HG03460 (cell line): Measurements from ENCODE around the gene CHMP2A.

Experiments used
- ATAC-seq: cut with Tn5 transposase; IDR thresholded peaks from one replicate; pipeline ENCODE4 v1.9.1; 2021; ENCODE audit not compliant: unreplicated experiment

The CHMP2A gene

DNA sequence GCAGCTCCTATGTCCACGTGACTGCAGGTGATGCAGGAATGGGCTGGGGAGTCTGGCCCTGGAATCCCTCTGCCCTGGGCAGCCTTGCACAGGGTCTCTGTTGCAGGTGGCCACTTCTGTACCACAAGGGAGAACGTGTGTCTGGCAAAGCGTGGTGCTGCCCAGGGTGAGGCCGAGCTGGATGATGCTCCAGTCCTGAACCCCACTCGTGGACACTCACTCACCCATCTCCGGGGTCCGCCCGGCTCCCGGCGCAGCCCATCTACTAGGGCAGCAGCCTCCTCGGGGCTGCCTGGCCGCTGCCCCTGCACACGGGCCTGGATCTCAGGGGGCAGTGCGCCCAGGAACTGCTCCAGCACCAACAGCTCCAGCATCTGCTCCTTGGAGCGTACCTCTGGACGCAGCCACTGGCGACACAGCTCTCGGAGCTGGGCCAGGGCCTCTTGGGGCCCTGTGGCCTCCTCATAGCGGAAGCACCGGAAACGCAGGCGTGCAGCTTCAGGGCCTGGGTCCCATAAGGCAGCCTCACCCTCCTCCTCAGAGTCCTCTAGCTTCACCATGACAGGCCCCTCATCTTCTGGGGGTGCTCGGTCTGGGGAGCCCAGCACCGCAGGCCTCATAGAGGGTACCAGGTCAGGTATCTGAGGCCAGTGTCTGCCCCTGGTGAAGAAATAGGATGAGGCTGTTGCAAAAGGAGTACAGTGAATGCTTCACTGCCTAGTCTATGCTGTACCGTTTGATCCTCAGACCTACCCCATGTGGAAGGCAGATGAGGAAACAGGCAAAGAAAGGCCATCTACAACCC, 16.1 kb upstream of the CHMP2A start:
- ATAC-seq: no peak

DNA sequence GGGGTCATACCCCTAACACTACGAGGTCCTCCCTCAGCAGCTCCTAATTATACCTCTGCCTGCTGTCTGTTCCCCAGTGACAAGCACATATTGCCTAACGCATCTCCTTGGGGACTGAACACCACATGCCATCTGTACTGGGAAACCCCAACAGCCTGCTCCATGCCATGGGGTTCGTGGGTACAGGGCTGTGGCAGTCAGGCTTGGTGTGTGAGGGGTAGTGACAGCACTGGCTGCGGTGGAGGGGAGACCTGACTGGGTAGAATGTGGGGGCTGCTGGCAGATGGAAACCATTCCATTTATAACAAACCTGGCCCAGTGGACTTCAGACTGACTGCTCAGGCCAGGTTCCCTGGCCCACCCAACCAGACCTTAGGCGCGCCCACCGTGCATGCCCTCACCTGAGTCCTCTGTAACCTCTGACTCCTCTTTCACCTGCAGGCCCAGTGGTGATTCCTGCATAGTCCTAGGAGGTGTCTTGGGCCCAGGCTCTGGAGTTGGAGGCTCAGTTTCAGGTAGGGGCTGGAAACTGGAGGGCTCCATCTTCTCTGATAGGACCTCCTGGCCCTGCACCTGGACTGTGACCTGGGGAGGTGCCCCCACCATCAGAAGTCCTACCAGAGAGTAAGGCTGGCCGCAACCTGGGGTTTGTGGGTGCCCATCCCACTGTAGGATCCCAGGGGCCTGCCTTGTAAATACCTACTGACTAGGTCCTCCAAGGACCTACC, 15.2 kb upstream of the CHMP2A start:
- ATAC-seq: no peak

DNA sequence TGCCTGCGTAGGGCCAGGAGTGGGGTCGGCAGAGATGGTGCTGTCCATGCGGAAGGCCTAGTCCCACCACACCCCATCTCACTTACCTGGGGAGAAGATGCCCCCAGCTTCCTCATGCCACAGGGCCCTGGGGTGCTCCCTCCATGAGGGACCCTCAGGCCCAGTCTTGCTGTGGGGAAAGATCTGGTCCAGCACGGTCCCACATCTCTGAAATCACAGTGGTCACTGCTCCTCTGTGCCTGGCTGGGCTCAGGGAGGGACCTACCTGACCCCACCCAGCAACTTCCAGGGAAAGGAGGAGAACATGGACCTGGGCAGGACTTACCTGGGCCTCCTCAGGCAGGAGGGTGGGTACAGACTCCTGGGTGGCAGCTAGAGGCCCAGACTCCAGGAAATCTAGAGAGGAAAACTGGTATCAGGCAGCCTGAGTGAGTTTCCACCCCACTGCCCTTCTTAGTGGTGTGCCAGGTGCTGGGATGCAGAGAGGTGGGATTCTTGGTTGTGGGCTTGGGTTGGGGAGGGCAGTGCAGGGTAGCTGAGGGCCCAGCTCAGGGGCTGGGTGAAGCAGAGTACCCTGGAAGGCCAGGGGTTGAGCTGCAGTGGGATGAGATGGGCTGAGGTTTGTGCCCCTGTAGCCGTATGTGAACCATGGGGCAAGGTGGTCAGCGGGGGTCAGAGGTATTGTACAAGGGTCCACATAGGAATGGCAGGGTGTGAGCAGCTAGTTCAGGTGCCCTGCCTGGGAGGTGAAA, 14.5 kb upstream of the CHMP2A start:
- ATAC-seq: no peak

DNA sequence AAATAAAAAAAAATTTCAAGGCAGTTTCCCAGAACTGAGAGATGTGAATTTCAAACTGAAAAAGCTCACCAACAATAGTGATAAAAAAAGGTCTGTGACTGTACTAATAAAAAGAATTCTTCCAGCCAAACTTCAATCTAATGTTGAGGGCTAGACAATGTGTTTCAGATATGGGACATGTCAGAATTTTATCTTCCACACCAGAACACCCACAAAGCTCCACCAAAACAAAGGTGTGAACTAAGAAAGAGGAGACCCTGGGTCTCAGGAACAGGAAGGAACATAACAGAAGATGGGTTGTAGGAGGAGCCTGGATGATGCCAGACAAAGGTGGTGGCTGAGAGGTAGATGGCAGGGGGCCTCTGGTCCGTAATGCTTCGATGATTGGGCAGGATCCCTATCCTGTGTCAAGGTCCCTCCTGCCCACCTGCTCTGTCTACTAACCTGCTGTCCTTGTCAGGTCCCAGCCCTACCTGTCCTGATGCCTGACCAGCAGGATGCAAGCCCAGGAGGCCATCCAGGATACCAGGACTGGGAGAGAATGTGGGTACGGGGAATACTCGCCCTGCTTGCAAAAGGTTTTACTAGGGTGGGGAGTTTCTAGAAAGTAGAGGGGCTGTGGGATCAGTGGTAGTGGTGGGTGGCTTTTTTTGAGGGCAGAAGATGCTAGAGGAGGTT, 13.7 kb upstream of the CHMP2A start:
- no peak for ATAC-seq

DNA sequence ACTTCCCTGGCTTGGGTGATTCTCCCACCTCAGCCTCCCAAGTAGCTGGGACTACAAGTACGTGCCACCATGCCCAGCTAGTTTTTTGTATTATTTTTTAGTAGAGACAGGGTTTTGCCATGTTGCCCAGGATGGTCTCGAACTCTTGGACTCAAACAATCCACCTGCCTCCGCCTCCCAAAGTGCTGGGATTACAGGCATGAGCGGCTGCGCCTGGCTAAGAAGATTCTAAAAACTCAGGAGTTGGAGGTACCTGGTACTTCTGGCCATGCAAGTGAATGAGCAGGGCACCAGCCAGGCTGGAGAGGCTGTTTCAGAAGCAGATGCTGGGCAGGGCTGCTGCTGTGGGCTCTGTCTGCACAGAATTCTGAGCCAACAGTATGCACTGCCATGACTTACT, 12.1 kb upstream of the CHMP2A start:
- no peak for ATAC-seq

DNA sequence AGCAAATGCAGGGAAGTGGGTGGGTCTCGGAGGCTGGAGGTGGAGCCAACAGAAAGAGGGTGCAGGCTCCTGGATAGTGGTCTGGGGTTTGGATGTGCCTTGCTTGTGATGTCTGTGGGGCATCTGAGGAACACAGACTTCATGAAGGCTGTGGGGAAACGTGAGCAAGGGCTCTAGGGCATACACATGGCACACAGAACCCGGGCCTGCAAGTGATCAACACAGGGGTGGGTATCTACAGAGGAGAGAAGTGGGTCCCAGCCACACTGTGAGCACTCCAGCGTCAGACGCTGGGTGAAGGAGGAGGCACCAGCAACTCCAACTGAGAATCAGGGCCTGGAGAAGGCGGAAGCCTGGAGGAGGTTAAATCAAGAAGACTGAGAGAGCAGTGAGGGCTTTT, 8.9 kb upstream of the CHMP2A start:
- ATAC-seq: no peak

DNA sequence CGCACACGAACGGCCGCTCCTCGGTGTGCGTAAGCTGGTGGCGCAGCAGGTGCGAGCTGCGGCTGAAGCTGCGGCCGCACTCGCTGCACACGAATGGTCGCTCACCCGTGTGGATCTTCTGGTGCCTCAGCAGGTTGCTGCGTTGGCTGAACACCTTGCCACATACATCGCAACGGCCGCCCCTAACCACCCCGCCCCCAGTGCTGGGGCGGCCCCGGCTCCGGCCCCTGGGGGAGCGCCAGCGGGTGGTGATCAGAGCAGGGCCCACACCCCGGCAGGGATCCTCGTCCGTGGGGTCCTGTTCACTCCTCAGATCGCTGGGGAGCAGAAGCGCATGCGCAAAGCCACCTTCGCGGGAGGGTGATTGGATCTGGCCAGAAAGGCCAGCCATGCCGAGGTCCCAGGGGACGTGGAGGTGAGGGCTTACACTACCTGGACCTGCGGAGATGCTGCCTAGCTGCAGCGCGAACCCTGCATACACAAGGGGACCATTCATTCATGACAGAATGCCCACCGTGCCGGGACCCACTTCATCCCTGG, 8.2 kb upstream of the CHMP2A start:
- ATAC-seq: no peak

DNA sequence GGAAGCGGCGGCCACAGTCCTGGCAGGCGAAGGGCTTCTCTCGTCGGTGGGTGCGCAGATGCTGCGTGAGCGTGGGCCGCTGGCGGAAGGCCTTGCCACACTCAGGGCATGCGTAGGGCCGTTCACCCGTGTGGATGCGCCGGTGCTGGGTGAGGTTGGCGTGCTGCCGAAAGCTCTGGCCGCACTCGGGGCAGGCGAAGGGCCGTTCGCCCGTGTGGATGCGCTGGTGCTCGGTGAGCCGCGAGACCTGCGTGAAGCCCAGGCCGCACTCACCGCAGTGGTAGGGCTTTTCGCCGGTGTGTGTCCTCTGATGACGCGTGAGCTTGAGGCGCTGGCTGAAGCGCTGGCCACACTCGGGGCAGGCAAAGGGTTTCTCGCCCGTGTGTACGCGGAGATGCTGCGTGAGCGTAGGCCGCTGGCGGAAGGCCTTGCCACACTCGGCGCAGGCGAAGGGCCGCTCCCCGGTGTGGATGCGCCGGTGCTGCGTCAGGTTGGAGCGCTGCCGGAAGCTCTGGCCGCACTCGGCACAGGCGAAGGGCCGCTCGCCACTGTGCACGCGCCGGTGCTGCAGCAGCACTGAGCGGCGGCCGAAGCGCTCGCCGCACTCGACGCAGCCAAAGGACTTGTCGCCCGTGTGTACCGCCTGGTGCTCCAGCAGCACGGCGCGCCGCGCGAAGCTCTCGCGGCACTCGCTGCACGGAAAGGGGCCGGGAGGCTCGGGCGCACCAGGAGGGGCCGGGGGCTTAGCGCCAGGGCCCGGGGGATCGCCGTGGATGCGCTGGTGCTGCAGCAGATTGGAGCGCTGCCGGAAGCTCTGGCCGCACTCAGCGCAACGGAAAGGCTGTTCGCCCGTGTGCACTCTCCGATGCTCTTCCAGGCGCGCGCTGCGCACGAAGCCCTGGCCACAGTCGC, 7.5 kb upstream of the CHMP2A start:
- ATAC-seq: no peak

DNA sequence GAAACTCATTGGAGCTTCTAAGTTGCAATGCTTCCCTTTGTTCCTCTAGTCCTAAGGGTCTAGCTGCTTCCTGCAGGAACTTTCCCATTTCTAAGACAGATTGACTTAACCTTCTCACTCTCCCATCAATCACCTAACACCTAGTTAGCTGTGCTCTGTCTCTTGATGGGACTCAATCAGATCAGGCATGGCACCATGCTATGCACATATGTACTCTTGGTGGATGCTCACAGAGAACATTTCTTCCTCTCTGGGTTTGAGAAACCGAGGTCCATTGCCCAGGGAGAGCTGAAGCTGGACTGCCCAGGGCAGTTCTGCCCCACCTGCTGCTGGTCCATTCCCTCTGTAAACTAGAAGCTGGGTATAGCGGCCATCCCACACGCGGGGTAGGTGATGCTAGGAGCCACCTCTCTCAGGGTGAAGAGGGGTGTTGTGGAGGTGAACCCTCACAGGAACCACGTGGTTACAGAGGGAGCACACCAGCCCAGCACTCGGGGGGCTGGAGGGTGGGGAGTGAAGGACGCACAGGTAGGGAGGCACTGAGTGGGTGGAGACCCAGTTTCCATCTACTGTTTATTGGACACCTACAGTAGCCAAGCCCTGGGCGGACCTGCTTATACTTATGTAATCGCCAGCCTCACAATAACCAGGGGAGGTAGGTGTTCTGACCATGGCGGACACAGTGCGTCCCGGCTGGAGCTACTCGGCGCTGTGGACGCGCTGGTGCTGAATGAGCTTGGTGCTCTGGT, 6.6 kb upstream of the CHMP2A start:
- no peak for ATAC-seq

DNA sequence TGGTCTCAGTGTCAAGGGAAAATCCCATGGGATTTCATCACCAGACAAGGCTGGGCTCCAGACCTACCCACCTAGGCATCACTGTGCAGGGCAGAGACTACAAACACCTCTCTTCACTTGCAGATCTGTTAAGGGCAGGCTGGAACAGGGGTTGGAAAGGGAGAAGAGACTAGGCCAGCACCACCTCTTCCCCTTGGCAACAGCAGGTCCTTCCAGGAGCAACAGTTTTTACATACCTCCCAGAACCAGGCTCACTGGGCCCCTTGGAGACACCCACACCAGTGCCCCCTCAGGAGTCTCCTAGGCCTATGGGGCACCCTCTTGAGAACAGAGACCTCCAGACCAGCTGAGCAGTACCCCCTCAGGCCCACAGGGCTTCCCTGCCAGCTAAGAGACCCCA, 6.0 kb upstream of the CHMP2A start:
- ATAC-seq: no peak

DNA sequence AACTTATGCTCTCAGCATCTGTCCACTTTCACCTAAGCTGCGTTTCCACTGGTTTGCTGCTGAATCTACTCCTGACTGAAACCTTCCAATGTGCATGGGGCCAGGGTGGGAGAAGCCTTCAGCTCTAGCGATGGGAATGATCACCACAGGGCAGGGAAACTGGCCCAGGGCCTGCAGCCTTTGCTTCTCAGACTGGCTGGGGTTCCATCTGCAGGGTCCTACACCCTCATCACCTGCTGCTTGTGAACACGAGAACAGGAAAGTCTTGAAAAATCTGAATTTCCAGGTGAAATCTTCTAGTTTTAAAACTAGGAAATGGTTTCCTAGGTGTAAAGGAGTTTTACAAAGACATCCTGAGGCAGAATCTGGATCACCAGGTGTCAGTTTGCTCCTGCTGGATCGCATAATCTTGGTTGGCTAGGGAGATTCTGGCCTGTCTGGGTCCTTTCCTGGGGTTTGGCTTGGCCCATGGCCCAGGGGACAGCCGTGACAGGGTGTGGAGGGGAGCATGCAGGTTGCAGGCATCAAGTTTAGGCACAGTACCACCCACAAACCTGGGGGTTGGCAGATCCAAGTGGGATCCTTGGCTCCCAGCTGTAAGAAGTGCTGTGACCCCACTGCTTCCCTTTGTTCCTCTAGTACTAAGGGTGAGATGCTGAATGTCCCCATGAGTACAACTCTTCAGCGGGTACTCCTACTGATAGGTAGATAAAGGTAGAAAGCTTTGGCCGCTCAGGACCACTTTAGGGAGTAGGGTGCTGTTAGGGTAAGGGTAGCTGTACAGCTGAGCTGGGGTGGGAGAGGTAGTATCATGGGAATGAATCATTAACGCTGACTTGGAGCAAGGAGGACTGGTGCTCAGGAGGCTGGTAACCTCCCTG, 5.3 kb upstream of the CHMP2A start:
- ATAC-seq: no peak

DNA sequence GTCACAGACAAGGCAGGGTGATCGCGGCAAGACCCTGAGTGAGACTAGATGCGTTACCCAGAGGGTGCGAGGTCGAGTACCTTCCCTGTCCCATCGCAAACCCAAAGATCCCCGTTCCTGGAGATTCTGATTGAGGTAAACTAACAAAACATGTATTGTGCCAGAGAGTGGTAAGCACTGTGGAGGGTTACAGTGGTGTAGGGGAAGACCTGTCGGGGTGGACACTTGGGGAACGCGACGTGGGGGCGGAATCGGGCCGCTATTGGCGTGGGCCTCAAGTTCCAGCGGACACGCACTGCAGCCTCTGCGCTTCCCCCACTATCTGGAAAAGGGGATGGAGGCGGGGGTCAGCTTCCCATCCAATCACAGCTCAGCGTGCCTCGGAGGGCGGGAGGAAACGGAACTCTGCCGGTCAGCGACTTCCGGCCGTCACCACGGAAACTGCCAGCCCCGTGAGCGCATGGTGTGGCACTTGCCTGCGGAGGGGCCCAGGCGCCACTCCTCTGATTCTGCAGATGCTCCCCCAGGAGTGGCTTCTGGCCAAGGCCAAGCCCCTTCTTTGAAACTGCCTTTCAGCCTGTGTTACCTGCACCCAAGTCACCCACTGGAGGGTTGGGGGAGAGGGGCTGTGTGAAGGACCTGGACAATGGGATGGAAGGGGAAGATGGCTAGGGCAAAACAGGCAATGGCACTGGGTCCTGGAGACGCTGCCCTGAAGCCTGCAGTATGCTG, 4.5 kb upstream of the CHMP2A start:
- peak; percentile 25 for ATAC-seq

DNA sequence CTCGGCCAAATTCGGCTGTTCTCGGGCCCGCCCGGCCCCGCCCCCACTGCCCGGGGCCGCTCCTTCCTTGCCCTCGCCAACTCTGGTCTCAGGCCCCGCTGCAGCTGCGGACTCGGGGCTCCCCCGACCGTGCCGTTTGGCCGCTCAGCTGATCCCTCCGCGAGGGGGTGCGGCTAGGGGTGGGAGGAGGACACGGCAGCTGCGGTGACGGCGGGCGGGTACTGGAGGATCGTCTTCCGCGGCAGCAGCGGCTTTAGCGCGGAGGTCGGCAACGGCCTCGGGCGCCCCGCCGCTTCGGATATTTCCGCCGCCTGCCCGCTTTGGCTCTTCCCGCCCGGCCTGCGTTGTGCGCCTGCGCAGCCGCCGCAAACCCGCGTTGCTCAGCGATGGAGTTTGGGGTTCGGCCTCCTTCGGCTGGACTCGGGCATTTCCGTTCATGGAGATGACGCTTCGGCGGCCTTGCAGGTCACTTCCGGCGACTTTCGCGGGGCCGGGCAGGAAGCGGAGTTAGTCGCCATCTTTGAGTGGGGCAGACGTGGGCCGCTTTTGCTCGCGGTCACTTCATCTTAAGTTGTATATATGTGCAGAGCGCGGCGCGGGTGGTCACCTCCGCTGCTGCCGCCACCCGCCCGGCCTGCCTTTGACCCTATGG, 3.8 kb upstream of the CHMP2A start:
- ATAC-seq: peak; percentile 46

DNA sequence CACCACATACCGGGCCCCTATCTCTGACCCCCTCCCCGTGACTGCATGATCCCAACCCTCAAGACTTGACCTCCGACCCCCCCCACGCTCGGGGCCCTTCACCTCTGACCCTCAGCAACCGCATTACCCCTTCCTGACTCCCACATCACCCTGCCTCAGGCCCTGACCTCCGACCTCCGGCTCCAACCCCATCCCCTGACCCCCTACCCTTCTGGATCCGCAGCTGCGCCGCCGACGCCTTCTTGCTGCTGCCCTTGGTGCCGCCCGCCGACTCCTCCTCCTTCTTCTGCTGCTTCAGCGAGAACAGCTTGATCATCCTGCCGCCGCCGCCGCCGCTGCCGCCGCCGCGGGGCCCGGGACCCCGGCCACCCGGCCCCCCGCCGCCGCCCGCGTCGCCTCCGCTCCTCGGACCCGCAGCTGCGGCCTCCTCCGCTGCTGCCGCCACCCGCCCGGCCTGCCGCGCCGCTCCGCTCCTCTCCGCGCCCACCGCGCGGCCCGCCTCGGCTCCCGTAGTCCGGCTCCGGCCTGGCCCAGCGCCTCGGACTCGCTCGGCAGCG, 3.2 kb upstream of the CHMP2A start, which contains the start of gene UBE2M:
TSS of gene UBE2M (minus strand) at position 546 of the 557 bp plus-strand sequence. CDS start at position 316, 230 bp downstream.
- no peak for ATAC-seq

DNA sequence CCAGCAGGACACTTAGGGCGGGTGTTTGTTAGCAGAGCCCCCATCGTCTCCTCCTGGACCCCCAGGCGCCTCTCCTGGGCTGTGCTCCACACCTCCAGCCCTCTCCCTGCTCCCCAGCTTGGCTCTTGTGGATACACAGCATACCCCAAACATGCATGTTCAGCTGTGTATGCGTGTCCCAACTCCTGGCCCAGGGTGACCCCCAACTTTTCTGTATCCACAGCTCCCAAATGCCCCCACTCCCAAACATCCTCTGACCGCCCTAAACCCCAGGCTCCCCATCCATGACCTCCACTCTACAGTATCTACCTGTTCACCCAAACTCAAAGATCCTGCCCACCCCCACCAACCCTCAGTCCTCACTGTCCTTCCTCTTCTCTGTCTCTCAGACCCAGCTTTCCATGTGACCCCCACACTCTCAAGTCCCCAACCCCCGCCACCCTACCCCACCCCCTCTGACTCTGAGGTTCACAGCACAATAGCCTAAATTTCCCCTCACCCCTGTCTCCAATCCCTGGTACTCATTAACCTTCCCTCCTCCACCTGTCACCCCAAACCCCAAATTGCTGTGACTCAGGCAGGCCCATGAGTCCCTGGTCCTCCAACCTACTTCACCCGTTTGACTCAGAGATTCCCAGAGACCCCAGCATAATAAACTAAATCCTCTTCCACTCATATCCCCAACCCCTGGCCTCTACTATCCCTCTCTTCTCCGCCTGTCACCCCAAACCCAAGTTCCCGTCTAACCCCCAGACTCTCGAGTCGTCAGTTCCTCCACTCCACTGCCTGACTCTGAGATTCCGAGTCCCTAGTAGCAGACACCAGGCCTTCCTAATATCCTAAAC, 2.5 kb upstream of the CHMP2A start:
- ATAC-seq: no peak
